Activated naive CD4-positive, alpha-beta T cell treated with anti-CD3 and anti-CD28 coated beads, Interleukin-2, amount 50 U/mL, for 24 hours (primary cell): ENCODE data around the gene AUP1.

Experiments
- H3K27ac Mint-ChIP-seq: one replicate; pipeline ENCODE4 v1.8.0; 2021; ENCODE audit warnings: mild to moderate bottlenecking, mixed read lengths
- H3K27me3 Mint-ChIP-seq: one replicate; pipeline ENCODE4 v1.8.0; 2021; ENCODE audit warnings: mixed read lengths
- H3K36me3 Mint-ChIP-seq: one replicate; pipeline ENCODE4 v1.8.0; 2021; ENCODE audit warnings: mixed read lengths
- H3K4me1 Mint-ChIP-seq: one replicate; pipeline ENCODE4 v1.8.0; 2021; ENCODE audit warnings: mixed read lengths
- H3K4me3 Mint-ChIP-seq: one replicate; pipeline ENCODE4 v1.8.0; 2021; ENCODE audit warnings: mild to moderate bottlenecking, mixed read lengths
- H3K9me3 Mint-ChIP-seq: one replicate; pipeline ENCODE4 v1.8.0; 2021; ENCODE audit warnings: mixed read lengths

AUP1 gene

DNA sequence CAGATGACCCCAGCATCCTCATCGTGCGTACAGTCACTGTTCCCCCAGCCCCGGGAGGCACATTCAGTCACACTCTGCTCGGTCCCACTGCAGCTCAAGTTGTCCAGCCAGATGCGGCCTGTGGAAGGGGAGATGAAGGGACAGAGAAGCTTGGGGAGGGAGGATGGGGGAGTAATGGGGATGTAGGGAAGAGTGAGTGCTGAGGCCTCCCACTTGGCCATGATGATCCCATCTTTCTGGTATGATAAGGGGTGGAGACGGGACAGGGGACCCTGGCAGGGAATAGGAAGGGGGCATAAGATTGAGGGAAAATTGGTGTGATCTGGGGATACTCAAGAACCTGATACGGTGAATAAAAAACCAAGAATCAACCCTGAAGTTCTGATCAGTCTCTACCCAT, 20.7 kb upstream of the AUP1 start:
- Mint-ChIP-seq H3K9me3 (no peaks in the 10 kb centered on the region), H3K4me1 (peaks cover 10% of the 10 kb centered on the region), H3K27ac (no peak overlapping the region), H3K27me3 (peaks cover 33% of the 10 kb centered on the region), H3K36me3 (no peaks in the 10 kb centered on the region), H3K4me3 (peak overlapping the region; percentile 56)

DNA sequence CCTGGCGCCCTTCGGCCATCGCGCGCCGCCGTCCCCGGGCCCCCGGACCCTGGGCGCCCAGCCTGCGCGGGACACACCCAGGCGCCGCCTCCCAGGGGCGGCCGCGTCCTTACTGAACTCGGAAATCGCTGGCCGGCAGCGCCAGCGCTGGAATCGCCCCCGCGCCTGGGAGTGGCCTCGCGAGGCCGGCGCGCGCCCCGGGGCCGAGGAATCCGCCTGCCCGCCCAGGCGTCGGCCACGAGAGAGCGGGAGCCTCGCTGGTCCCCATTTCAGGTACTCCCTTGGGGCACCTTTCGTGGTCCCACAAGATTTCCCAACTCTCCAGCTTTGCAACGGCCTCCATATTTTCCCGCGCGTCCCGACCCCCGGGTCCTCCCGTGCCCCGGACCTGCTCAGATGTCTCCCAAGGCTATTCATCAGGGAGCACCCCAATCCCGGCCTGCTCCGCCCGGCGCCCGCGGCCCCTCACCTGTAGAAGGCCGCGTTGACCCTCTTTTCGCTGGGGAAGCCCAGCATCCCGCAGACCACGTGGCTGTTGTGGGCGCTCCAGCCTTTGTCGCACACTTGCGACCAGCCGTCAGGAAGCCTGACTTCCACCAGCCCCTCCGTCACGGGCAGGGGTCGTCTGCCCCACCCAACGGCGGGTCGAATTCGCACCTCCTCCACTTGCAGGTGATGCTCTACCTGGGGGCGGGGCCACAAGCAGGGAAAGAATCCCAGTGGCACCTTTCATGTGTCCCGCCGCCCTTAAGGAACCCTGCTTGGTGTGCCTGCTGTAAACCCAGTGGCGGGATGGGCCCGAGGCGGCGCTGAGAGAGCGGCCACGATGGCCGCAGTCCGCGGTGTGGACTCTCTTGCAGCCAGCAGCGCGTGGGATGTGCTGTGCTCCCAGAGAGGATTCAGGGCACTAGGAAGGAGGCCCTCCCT, 19.7 kb upstream of the AUP1 start:
- H3K4me3 Mint-ChIP-seq, result peak overlapping the region; percentile 45
- peaks cover 7% of the 10 kb centered on the region for H3K4me1 Mint-ChIP-seq
- no peak overlapping the region for H3K27ac Mint-ChIP-seq
- H3K9me3 Mint-ChIP-seq, result no peaks in the 10 kb centered on the region
- peaks cover 33% of the 10 kb centered on the region for H3K27me3 Mint-ChIP-seq
- H3K36me3 Mint-ChIP-seq, result no peaks in the 10 kb centered on the region

DNA sequence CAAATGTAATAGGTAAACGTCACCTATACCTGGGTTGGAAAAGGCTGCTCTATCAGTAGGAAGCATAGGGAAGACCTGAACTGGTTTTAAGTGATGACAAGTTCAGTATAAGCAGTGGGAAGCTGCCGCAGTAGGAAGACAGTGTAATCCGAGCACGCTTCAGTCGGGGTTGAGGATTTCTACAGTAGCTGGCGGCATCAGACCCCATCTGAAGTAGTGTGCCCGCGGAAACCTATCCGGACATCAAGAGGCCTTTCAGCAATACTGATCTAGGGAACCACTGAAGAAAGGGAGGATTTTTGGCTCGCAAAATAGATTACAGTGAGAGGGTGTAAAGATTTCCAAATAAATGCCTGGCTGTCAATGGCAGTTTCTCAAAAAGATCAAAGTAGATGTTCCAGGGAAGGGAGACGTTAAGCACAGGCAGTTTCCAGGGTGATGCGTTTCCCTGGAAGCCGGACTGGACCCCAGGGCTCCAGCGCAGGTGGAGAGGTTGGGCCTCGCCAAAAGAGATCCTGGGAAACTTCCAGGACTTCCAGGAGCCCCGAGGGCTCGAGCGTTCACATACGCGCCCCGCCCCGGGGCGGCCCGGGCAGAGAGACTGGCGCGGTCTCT, 18.9 kb upstream of the AUP1 start:
- peak overlapping the region; percentile 83 for H3K4me3 Mint-ChIP-seq
- H3K9me3 Mint-ChIP-seq, result no peaks in the 10 kb centered on the region
- H3K27ac Mint-ChIP-seq, result no peak overlapping the region
- H3K4me1 Mint-ChIP-seq, result peaks cover 7% of the 10 kb centered on the region
- H3K36me3 Mint-ChIP-seq, result no peaks in the 10 kb centered on the region
- H3K27me3 Mint-ChIP-seq, result peaks cover 33% of the 10 kb centered on the region

DNA sequence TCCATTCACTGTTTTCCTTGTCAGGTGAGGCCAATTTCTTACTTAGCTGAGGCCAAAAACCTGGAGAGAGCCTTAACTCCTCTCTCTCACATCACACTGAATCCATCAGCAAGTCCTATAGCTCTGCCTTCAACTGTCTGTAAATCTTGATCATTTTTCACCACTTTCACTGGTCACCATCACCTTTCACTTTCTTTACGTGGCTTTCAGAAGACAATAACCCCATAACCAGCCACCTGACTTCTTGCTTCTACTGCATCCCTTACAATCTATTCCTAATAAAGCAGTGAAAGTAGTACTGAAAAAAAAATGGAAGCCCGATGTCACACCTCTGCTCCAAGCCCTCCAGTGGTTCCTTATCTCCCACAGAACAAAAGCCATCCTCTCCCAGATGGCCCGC, 16.5 kb upstream of the AUP1 start:
- Mint-ChIP-seq H3K4me3 (no peak overlapping the region), H3K4me1 (peaks cover 7% of the 10 kb centered on the region), H3K27me3 (peaks cover 31% of the 10 kb centered on the region), H3K9me3 (no peaks in the 10 kb centered on the region), H3K36me3 (no peaks in the 10 kb centered on the region), H3K27ac (no peak overlapping the region)

DNA sequence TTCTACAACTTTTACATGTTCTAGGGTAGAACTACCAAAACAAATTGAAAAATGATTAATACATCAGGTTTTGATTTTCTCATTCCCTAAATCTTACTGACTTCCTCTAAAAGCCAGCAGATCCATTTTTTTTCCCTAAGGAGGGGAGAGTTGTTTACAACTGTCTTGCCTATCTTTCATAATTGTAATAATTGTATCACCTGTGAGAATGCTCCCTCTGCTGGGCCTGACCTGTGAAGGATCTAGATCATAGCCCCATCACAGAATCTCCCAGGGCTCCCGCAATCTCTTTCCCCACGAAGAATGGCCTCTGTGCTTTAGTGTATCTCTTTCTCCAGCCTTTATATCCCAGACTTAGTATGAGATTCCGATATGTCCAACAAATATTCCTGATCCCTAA, 15.1 kb upstream of the AUP1 start:
- no peaks in the 10 kb centered on the region for H3K9me3 Mint-ChIP-seq
- peaks cover 22% of the 10 kb centered on the region for H3K27me3 Mint-ChIP-seq
- H3K4me1 Mint-ChIP-seq, result peaks cover 7% of the 10 kb centered on the region
- no peak overlapping the region for H3K27ac Mint-ChIP-seq
- H3K36me3 Mint-ChIP-seq, result no peaks in the 10 kb centered on the region
- H3K4me3 Mint-ChIP-seq, result no peak overlapping the region

DNA sequence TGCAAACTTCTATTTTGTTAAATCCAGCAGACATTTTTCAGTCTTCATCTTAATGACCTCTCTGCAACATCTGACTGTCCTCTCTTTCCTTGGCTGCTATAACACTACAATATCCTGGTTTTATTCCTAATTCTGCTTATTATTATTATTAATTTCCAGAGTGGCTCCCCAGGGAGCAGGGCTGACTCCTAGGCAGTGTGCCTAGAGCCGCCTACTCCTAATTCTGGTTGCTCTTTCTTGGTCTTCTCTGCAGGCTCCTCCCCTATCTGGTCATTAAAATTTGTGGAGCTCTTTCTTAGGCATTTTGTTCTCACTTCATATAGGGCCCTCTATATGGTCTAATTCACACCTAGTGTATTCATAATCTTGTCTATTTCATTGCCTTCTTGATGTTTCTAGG, 13.5 kb upstream of the AUP1 start:
- Mint-ChIP-seq H3K9me3 (no peaks in the 10 kb centered on the region), H3K4me1 (peaks cover under 1% of the 10 kb centered on the region), H3K27me3 (peaks cover 18% of the 10 kb centered on the region), H3K4me3 (no peak overlapping the region), H3K27ac (no peak overlapping the region), H3K36me3 (no peaks in the 10 kb centered on the region)

DNA sequence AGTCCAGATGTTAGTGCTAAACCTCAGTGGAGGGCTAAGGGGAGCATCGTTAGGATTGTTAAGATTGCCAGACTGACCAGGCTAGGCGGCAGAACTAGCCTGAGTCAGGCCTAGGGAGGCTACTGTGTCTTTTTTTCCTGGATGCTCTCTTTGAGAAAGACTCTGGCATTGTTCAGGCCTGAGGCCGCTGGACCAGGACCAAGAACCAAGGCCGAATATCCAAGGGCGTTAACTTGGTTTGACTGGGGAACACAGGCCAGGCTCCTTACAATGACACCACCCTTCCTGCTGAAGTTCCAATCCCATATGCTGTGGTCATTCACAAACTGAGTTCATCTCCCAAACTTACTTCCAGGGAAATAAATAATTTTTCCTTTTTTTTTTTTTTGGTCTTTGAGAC, 10.8 kb upstream of the AUP1 start:
- Mint-ChIP-seq H3K4me3 (no peak overlapping the region), H3K27me3 (peaks cover 10% of the 10 kb centered on the region), H3K27ac (no peak overlapping the region), H3K9me3 (no peaks in the 10 kb centered on the region), H3K36me3 (no peaks in the 10 kb centered on the region), H3K4me1 (no peaks in the 10 kb centered on the region)

DNA sequence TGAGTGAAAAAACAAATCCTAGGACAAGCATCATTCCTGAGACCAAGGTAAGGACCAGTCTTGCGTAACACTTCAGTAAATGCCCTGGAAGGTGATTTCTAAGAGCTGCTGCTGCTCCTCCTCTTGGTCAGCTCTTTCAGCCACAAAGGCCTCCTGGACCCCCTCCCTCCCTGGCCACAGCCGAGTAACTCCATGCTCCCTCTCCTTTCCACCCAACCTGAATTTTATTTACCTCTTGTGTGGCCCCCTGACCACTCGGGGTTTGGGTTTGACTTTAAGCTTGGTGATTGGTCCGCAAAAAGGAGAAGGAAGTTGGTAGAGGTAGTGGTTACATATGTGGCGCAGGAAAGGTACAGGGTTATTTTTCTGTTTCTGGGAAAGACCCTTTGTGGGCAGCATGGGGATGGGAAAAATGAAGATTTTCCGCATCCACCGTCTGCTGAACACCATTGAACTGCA, 9.4 kb upstream of the AUP1 start:
- H3K27ac Mint-ChIP-seq, result no peak overlapping the region
- H3K9me3 Mint-ChIP-seq, result no peaks in the 10 kb centered on the region
- peaks cover 10% of the 10 kb centered on the region for H3K27me3 Mint-ChIP-seq
- no peaks in the 10 kb centered on the region for H3K36me3 Mint-ChIP-seq
- no peak overlapping the region for H3K4me3 Mint-ChIP-seq
- H3K4me1 Mint-ChIP-seq, result no peaks in the 10 kb centered on the region

DNA sequence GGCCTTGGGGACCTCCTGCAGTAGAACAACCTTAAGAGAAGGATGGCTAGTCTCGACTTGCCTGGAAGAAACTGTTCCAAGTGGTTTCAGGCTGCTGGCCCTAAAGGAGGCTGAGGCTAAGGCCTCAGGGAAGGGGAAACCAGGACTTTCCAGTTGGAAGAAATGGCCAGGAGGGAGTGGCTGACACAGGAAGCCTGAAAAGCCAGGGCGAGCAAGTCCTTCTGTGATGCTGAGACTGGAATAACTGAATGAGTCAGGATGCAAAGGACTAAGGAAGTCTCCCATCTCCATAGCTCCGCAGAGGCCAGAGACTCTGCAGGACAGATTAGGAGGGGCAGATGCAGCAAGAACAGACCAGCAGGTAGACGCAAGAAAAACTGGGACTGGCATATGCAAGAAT, 7.6 kb upstream of the AUP1 start:
- Mint-ChIP-seq H3K27ac (no peak overlapping the region), H3K4me3 (no peak overlapping the region), H3K9me3 (no peaks in the 10 kb centered on the region), H3K4me1 (peaks cover 4% of the 10 kb centered on the region), H3K36me3 (peaks cover 6% of the 10 kb centered on the region), H3K27me3 (peaks cover 5% of the 10 kb centered on the region)

DNA sequence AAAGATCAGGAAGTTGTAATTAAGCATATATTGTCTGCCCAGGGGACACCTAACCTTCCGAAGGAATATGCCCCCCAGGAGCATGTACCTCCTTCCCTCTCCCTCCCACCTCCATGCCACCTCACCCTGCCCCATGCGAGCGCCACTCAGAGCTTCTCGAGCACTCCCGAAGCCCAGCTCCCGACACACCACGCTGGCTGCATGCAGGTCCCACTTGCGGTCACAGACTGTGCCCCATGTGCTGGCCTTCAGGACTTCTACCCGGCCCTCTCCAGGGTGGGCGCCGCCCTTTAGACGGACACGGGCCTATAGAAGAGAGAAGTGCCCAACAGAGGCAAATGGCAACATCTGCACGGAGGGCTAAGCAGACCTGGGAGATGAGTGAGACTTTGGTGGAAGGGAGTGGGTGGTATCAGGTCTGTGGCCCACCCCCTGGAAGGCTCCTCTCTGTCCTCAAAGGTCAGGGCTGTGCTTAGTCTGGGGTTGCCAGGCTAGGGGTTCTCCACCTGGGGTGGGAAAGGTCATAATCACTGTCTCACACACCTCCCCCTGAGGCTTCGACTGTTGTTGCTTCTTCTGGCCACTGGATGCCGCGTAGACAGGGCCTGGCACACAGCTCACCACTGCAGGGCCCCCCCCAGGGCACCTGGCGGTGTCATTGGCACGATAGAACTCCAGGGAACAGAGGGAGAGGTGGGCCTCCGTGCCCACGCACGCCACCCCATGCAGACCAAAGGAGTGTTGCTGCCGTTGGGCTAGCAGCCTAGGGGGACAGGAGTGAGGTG, 6.9 kb upstream of the AUP1 start:
- no peaks in the 10 kb centered on the region for H3K9me3 Mint-ChIP-seq
- H3K4me3 Mint-ChIP-seq, result no peak overlapping the region
- peaks cover 5% of the 10 kb centered on the region for H3K27me3 Mint-ChIP-seq
- peaks cover 10% of the 10 kb centered on the region for H3K4me1 Mint-ChIP-seq
- H3K36me3 Mint-ChIP-seq, result peaks cover 8% of the 10 kb centered on the region
- H3K27ac Mint-ChIP-seq, result no peak overlapping the region

DNA sequence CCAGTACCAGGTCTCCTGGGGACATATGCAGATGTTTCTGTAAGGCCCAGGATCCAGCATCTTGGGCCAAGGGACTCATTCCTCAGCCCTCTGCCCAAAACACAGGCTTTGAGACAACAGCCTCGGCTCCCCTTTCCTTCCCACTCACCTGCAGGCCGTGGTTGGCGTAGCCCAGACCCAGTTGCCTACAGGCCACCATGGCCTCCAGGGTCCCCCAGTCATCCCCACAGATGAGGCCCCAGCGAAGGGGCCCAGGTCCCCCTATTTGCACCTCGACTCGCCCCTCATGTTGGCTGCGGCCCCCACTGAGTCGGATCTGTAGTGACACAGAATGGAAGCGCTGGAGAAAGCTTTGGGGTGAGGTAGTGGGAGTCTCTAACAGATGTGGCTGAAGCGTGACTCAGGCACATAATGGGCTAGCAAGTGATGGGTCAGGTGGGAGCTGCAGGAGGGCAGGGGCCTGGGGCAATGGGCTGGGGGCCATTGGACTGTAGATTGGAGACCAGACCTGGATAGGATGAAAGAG, 6.0 kb upstream of the AUP1 start:
- Mint-ChIP-seq H3K4me3 (no peak overlapping the region), H3K27me3 (peaks cover 5% of the 10 kb centered on the region), H3K4me1 (peaks cover 18% of the 10 kb centered on the region), H3K27ac (no peak overlapping the region), H3K9me3 (no peaks in the 10 kb centered on the region), H3K36me3 (peaks cover 12% of the 10 kb centered on the region)

DNA sequence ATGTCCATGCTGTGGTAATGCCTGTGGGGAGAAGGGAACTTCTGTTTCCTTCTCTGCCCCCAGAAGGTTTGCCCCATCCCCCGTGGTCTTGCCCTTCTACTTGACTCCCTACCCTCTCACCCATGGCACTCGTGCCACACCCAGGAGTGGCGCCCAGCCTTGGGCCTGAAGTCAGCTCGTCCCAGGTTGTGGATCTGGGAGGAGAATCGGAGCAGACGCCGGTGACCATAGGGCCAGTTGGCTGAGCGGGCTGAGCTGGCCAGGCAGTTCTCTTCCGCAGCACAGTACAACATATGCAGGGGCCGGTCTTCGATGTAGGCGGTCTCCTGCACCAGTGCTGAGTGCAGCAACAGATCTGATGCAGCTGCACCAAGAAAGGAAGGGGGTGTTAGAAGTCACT, 4.9 kb upstream of the AUP1 start:
- Mint-ChIP-seq H3K4me3 (no peak overlapping the region), H3K36me3 (peaks cover 12% of the 10 kb centered on the region), H3K27ac (no peak overlapping the region), H3K4me1 (peaks cover 18% of the 10 kb centered on the region), H3K9me3 (no peaks in the 10 kb centered on the region), H3K27me3 (peaks cover 4% of the 10 kb centered on the region)

DNA sequence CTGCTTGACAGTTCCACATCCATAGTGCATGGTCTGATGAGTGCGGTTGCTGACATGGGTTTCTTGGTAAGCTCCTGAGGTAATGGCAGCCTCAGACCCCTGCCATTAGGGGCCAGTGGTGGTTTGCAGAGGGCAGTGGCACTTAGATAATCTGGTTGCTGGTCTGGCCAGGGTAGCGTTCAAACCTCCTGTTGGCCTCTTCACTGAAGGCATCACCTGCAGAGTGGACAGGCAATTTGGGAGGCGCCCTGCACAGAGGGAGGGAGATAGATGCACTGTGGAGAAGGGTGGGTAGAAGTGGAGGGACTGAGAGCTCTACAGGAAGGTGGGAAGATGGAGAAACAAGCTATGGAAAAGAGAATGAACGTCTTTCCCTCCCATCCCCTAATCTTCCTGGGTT, 4.0 kb upstream of the AUP1 start:
- Mint-ChIP-seq H3K9me3 (no peaks in the 10 kb centered on the region), H3K4me3 (no peak overlapping the region), H3K27ac (no peak overlapping the region), H3K27me3 (no peaks in the 10 kb centered on the region), H3K36me3 (peaks cover 12% of the 10 kb centered on the region), H3K4me1 (peaks cover 18% of the 10 kb centered on the region)

DNA sequence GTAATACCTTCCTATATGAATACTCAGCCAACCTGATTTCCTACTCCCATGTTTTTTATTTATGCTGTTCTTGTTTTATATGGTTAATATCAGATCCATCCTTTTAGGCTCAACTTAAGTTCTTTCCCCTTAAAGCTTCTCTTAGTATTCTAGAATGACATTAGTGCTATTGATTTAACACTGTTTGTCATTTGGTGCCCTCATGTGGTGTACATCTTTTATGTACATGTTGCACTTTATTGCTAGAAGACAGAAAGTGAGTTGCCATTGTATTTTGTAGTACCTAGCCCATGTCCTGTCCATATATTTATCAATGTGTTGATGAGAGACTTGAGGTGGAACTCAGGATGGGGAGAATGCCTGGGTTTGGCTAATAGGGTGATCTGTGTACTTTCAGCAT, 2.7 kb upstream of the AUP1 start:
- Mint-ChIP-seq H3K9me3 (no peaks in the 10 kb centered on the region), H3K27me3 (no peaks in the 10 kb centered on the region), H3K4me1 (peaks cover 29% of the 10 kb centered on the region), H3K4me3 (peak overlapping the region; percentile 78), H3K27ac (peak overlapping the region; percentile 74), H3K36me3 (peaks cover 22% of the 10 kb centered on the region)

DNA sequence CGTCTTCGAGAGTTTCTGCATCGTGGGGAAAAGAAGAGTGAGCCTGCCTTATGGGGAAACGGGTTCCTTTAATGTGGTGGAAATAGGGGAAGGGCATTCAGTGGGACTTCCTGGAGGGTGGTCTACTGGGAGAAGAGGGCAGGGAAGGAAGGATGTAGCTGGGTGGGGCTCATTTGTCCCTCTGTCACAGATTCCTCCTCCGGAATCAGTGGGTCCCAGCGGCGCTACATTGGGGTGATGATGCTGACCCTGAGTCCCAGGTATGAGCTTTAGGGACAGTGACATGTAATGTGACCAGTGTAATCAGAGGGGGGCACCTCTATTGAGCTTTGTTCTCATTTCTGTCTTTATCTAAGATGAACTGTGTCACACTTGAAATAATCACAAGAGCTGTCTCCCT, 2.2 kb upstream of the AUP1 start:
- Mint-ChIP-seq H3K4me3 (peak overlapping the region; percentile 78), H3K27ac (no peak overlapping the region), H3K36me3 (peaks cover 27% of the 10 kb centered on the region), H3K27me3 (no peaks in the 10 kb centered on the region), H3K4me1 (peaks cover 30% of the 10 kb centered on the region), H3K9me3 (no peaks in the 10 kb centered on the region)
